Esophagus mucosa (tissue), 1 donor: ENCODE results near the gene COL6A3. TPM values are rescaled to one million over a fixed set of nuclear protein-coding genes. Genes with fewer than 3 reads are reported as not detected.

Source experiments
- ATAC-seq: fragments of 200-7000 bp; cut with Tn5 transposase; one replicate; pipeline ENCODE4 v1.9.1; 2020
- total RNA-seq: library from RNA; stranded (reverse); gene quantifications from one replicate; pipeline ENCODE4 v1.2.4, GENCODE V29; 2023
- donor health status: DM: yes; HTN: yes; CAD: no.

Gene COL6A3
- total RNA-seq, 1 donor from 2014 or later: 23.0 TPM

- ATAC-seq: no peak
Observed at GRCh38 chr2:237441605-237442274, 27.8 kb upstream of the COL6A3 start.

- peak; percentile 17 for ATAC-seq
Observed at GRCh38 chr2:237440819-237441281, 26.9 kb upstream of the COL6A3 start.

GRCh38 chr2:237438080-237438940, 24.3 kb upstream of the COL6A3 start:
- peak; percentile 42 for ATAC-seq

- ATAC-seq: no peak
Observed at GRCh38 chr2:237437566-237437965, 23.6 kb upstream of the COL6A3 start.

- no peak for ATAC-seq
Observed at GRCh38 chr2:237435844-237436587, 22.1 kb upstream of the COL6A3 start.

GRCh38 chr2:237434866-237435311, 20.9 kb upstream of the COL6A3 start:
- ATAC-seq: no peak

GRCh38 chr2:237433920-237434676, 20.1 kb upstream of the COL6A3 start:
- ATAC-seq: no peak

GRCh38 chr2:237432484-237433092, 18.6 kb upstream of the COL6A3 start:
- no peak for ATAC-seq

- no peak for ATAC-seq
Observed at GRCh38 chr2:237431837-237432236, 17.9 kb upstream of the COL6A3 start.

- no peak for ATAC-seq
Observed at GRCh38 chr2:237431372-237431771, 17.4 kb upstream of the COL6A3 start.

GRCh38 chr2:237430861-237431260, 16.9 kb upstream of the COL6A3 start:
- no peak for ATAC-seq

- ATAC-seq: no peak
Observed at GRCh38 chr2:237429753-237430152, 15.8 kb upstream of the COL6A3 start.

GRCh38 chr2:237427769-237428506, 14.0 kb upstream of the COL6A3 start:
- no peak for ATAC-seq

GRCh38 chr2:237426517-237426916, 12.6 kb upstream of the COL6A3 start:
- no peak for ATAC-seq

- no peak for ATAC-seq
Observed at GRCh38 chr2:237425320-237425719, 11.4 kb upstream of the COL6A3 start.

GRCh38 chr2:237424544-237424943, 10.6 kb upstream of the COL6A3 start:
- ATAC-seq: no peak

GRCh38 chr2:237423891-237424290, 9.9 kb upstream of the COL6A3 start:
- no peak for ATAC-seq

GRCh38 chr2:237422309-237422708, 8.3 kb upstream of the COL6A3 start:
- no peak for ATAC-seq

GRCh38 chr2:237421542-237422116, 7.7 kb upstream of the COL6A3 start:
- ATAC-seq: peak; percentile 61

GRCh38 chr2:237418300-237418699, 4.3 kb upstream of the COL6A3 start:
- no peak for ATAC-seq
